ENCODE results near the gene ATP1B1.

Gene ATP1B1

GRCh38 chr1:169094897-169095569 is 11.5 kb upstream of the ATP1B1 start:
- DNase-seq (ENCODE audit: low read depth): no peak

- DNase-seq (ENCODE audit: low read depth): no peak
Observed at GRCh38 chr1:169098380-169098779, 8.1 kb upstream of the ATP1B1 start.

GRCh38 chr1:169099561-169099960 is 6.9 kb upstream of the ATP1B1 start:
- DNase-seq (ENCODE audit: low read depth): no peak

- no peak for DNase-seq (ENCODE audit: low read depth)
Observed at GRCh38 chr1:169100208-169100607, 6.3 kb upstream of the ATP1B1 start.

DNA sequence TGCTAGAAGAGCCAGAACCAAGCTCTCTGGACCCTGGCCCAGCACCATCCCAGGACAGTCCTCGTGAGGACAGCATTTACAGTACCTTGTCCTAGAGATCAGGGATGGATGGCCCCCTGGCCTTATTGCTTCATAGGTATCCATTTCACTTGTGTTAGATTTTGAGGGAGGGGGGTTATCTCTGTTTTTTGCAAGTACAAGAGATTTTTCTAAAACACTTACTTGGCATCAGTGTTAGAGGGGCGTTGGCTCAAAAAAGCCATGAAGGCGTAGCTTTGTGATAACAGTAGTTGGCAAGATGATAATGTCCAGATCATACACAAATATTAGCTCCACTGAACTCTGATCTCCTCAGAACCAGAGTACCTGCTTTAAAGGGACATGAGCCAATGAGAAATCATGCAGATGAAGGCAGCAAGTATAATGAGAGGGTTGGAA is 5.8 kb upstream of the ATP1B1 start:
- DNase-seq (ENCODE audit: low read depth): no peak

GRCh38 chr1:169102567-169102966 is 3.9 kb upstream of the ATP1B1 start:
- no peak for DNase-seq (ENCODE audit: low read depth)

GRCh38 chr1:169103002-169103401 is 3.5 kb upstream of the ATP1B1 start:
- no peak for DNase-seq (ENCODE audit: low read depth)

- DNase-seq (ENCODE audit: low read depth): no peak
Observed at GRCh38 chr1:169103480-169103893, 3.0 kb upstream of the ATP1B1 start.

- no peak for DNase-seq (ENCODE audit: low read depth)
Observed at GRCh38 chr1:169105087-169105433, 1.4 kb upstream of the ATP1B1 start.

GRCh38 chr1:169105434-169106094 is 926 bp upstream of the ATP1B1 start:
- DNase-seq (ENCODE audit: low read depth): no peak

DNA sequence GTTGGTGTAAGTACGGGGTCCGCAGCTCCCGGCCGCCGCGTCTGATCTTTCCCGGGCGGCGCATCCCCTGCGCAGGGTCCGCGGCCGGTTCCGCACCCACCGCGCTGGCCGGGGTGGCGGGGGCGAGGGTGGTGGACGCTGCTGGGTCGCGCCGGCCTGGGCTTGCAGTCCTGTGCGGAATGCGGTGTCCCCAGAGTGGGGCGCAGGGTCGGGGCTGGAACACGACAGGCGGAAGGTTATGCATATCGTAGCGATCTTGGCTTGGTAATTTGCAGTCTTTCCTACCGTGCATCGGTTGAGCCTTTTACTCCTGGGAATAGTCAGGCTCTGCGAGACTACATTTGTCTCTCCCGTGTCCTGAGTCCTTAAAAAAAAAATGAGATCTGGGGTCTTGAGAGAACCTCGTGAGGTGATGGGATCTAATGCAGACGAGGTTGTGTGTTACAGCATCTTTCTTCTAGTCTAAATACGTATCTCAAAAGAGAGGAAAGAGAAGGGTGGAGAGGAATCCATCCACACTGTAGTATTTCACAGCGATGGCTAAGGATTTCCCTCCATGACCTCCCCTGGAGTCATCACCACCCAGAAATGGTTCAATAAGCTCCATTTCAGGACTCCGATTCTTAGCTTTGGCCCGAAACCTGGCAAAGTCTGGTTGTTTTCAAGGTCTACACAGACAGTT is 572 bp downstream of the ATP1B1 start:
- no peak for DNase-seq (ENCODE audit: low read depth)

- no peak for DNase-seq (ENCODE audit: low read depth)
Observed at GRCh38 chr1:169107603-169108208, 1.2 kb downstream of the ATP1B1 start.

- DNase-seq (ENCODE audit: low read depth): no peak
Observed at GRCh38 chr1:169108223-169108622, 1.7 kb downstream of the ATP1B1 start.

DNA sequence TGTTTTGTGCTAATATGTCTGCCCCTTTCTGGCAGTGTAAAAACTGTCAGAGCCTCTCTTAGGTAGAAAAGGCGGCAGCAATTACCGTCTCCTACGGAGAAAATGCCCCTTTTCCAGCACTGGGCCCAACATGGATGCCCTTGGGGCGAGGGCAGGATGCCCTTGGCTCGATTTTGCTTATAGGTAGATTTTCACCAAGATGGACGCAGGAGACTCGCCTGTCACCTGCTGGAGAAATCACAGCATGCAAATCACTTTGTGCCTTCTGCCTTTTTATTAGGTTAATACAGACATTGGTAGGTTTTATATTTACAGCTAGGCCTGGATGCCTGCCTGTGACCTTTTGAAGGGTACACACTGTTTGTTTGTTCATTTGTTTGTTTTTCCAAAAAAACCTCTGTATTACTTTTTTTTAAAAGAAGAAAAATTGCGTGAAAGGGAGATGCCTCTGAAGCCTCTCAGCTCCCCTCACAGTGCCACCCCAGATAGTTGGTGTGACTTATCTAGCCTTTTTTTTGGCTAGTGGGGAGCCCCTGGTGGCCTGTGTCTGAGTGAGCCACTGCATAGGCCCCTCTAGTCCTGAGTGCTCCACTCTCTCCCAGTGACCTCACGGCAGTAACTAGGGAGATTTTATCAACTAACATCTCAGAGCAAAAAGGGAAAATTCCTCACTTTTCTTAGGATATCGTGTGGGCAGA is 2.5 kb downstream of the ATP1B1 start:
- DNase-seq (ENCODE audit: low read depth): no peak

- DNase-seq (ENCODE audit: low read depth): no peak
Observed at GRCh38 chr1:169109561-169110134, 3.2 kb downstream of the ATP1B1 start.

DNA sequence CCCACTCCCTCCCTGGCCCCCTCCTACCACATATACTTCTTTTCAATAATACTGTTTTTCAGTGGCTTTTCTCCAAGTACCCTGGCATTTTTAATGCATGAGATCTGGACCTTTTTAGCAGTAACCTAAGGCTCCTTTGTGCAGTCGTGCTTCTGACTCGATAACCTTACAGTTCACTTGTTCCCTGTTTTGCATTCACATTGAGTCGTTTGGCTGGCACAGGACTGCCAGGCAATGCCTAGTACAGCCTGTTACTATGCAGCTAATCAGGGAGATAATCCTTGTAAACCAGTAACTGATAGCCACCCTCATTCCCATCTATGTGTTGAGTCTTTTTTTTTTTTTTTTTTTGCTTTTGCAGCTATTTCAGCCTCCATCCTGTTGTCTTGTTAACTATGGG is 3.7 kb downstream of the ATP1B1 start:
- DNase-seq (ENCODE audit: low read depth): no peak

DNA sequence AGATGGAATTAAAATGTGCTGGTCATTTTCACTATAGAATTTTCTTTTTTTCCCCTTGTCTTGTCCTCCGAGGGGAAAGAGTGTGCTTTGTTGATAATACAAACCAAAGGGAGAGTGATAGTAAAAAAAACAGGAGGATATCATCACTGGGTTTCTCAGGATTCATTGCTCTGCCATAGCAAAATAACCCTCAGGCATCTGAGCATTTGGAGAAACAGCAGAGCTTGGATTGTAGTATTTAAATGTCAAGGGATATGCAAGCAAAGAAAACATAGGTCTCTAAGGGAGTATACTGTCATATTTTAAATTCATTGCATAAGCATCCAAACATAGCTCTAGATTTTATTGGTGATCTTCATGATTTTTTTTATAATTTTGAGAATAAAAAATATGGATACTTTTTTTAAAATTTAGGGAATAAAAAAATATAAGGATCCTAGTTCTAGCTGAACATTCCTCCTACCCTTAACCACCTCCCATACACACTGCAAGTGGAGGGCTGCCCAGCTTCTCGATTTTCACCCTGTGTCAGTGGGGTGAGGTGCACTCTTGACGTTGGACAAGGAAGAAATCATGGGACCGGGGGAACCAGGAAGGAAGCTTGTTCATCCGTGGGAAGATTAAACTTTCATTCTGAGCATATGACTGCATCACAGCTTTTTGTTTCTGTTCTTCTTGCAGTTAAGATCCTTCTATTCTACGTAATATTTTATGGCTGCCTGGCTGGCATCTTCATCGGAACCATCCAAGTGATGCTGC is 4.4 kb downstream of the ATP1B1 start:
- DNase-seq (ENCODE audit: low read depth): no peak

DNA sequence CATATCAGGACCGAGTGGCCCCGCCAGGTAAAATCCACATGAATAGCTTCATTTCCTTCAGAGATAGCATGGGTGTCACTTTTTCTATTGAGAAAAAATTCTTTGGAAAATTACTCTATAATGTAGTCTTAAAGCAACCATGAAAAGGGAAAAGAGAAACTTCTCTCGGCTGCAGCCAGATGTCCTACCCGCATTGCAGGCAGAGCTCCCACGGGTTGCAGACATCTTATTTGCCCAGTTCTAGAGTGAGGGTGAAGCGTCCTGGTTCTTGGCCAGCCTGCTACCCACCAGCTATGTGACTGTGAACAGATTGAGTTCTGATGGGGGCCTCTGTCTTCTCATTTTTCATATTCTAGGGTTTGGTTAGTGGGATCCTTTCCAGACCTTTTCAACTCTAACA is 5.0 kb downstream of the ATP1B1 start:
- DNase-seq (ENCODE audit: low read depth): no peak

DNA sequence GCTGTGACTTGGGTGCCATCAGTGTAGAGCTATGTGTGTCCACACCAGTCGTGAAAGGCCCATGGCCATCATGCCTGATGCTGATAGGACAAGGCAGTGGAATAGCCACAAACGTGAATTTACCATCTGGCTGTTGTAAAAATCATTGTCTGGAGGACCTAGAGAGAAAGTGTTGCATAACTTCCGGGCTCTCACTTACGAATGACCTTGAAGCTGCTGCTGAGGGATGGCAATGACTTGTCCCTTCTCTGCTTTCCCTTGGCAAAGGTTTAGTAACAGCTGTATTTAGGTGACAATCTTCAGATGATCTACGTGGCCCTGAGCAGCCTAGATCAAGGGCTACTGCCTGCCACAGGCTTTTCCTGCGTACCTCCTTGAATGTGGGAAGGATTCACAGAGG is 5.8 kb downstream of the ATP1B1 start:
- no peak for DNase-seq (ENCODE audit: low read depth)

- DNase-seq (ENCODE audit: low read depth): peak; percentile 83
Observed at GRCh38 chr1:169113613-169114119, 7.2 kb downstream of the ATP1B1 start.

All from GM04503 (cell line).